KMS-11 (cell line): Measurements from ENCODE around the gene SLC35A3.
"Not testable (repeated sequence)": the region's sequence is repeated elsewhere in the genome, so short reads cannot be mapped to it uniquely, and the experiment has no call there.

ENCODE experiments used
- H2AFZ ChIP-seq: fragments of 200-600 bp; sonication (generic); 2 replicates; pipeline ENCODE4 v1.6.1; 2016; ENCODE audit warnings: antibody characterized with exemption, mixed run types, low read depth
- H3K27ac ChIP-seq: fragments of 200-600 bp; sonication (generic); 2 replicates; pipeline ENCODE4 v1.6.1; 2016; ENCODE audit warnings: mild to moderate bottlenecking, mixed run types
- H3K27me3 ChIP-seq: fragments of 200-600 bp; sonication (generic); 2 replicates; pipeline ENCODE4 v1.6.1; 2017; ENCODE audit warnings: mild to moderate bottlenecking, low read depth, mixed run types, moderate library complexity; ENCODE audit not compliant: insufficient read depth
- H3K36me3 ChIP-seq: fragments of 200-600 bp; sonication (generic); 2 replicates; pipeline ENCODE4 v1.6.1; 2017; ENCODE audit warnings: mild to moderate bottlenecking, mixed run types; ENCODE audit not compliant: insufficient read depth
- H3K4me1 ChIP-seq: fragments of 200-600 bp; sonication (generic); 2 replicates; pipeline ENCODE4 v1.6.1; 2016; ENCODE audit warnings: mild to moderate bottlenecking, low read depth, mixed run types; ENCODE audit not compliant: poor library complexity, severe bottlenecking
- H3K4me2 ChIP-seq: fragments of 200-600 bp; sonication (generic); 2 replicates; pipeline ENCODE4 v1.7.0; 2016; ENCODE audit warnings: mild to moderate bottlenecking, mixed run types
- H3K4me3 ChIP-seq: fragments of 200-600 bp; sonication (generic); IDR thresholded peaks from 2 replicates; pipeline ENCODE4 v1.6.1; 2017; ENCODE audit warnings: low read depth, low read length, mixed read lengths; ENCODE audit not compliant: insufficient read depth
- H3K79me2 ChIP-seq: fragments of 200-600 bp; sonication (generic); 2 replicates; pipeline ENCODE4 v1.6.1; 2016; ENCODE audit warnings: low read depth, mixed run types; ENCODE audit not compliant: insufficient read depth
- H3K9ac ChIP-seq: fragments of 200-600 bp; sonication (generic); 2 replicates; pipeline ENCODE4 v1.6.1; 2016; ENCODE audit warnings: mild to moderate bottlenecking, mixed run types
- H4K20me1 ChIP-seq: fragments of 200-600 bp; sonication (generic); 2 replicates; pipeline ENCODE4 v1.6.1; 2016; ENCODE audit warnings: mild to moderate bottlenecking, mixed run types; ENCODE audit not compliant: insufficient read depth
- TF ChIP-seq, protein P1 (sequence below): fragments of 200-600 bp; sonication (generic); conservative IDR thresholded peaks from 2 replicates; pipeline ENCODE4 v1.6.1; 2017; ENCODE audit warnings: low read depth, mild to moderate bottlenecking, antibody characterized with exemption, low read length, moderate library complexity, mixed read lengths

Gene SLC35A3

DNA sequence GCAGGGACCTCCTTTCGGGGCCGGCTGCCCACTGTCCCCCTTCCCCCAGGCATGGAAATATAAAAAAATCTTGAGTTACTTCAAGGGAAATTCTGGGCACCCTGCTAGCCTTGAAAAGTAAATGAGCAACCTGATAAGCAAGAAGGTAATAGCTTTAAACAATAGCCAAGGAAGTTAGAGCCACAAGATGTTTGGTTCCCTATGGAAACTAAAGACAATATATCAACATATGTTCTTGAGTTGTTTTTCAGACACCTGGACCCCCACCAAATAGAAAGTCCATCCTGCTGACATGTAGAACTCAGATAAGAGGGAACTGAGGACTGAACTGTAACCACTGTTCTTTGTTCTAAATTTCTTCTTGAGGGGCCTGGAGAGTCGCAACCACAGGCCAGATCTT is 19.3 kb upstream of the SLC35A3 start:
- H3K27me3 ChIP-seq, result no peaks in the 10 kb centered on the region
- no peak overlapping the region for H3K27ac ChIP-seq
- H3K9ac ChIP-seq, result no peak overlapping the region
- H2AFZ ChIP-seq, result no peak overlapping the region
- no peak overlapping the region for H3K4me2 ChIP-seq
- H3K4me1 ChIP-seq, result no peaks in the 10 kb centered on the region
- no peaks in the 10 kb centered on the region for H3K36me3 ChIP-seq
- H4K20me1 ChIP-seq, result no peaks in the 10 kb centered on the region
- TF ChIP-seq, protein P1, sequence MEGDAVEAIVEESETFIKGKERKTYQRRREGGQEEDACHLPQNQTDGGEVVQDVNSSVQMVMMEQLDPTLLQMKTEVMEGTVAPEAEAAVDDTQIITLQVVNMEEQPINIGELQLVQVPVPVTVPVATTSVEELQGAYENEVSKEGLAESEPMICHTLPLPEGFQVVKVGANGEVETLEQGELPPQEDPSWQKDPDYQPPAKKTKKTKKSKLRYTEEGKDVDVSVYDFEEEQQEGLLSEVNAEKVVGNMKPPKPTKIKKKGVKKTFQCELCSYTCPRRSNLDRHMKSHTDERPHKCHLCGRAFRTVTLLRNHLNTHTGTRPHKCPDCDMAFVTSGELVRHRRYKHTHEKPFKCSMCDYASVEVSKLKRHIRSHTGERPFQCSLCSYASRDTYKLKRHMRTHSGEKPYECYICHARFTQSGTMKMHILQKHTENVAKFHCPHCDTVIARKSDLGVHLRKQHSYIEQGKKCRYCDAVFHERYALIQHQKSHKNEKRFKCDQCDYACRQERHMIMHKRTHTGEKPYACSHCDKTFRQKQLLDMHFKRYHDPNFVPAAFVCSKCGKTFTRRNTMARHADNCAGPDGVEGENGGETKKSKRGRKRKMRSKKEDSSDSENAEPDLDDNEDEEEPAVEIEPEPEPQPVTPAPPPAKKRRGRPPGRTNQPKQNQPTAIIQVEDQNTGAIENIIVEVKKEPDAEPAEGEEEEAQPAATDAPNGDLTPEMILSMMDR, result no peak
- H3K79me2 ChIP-seq, result no peaks in the 10 kb centered on the region
- no peak overlapping the region for H3K4me3 ChIP-seq

DNA sequence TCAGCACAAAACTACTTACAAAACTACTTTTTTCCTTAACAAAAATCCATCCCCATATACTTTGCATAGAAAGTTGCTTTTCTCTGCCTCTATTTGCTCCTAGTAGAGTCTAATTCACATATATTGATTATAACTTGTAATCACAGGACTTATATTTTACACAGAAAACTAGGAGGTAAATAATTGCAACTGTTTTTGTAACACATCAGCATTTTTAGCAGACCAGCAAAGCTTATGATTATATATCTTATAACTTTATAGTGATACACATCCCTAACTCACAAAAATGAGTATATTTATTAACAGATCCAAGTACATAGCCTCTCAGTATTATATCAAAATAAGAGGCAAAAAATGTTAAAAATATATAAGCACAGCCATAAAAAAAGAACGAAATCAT is 17.3 kb upstream of the SLC35A3 start:
- no peak overlapping the region for H2AFZ ChIP-seq
- no peak overlapping the region for H3K27ac ChIP-seq
- H3K36me3 ChIP-seq, result no peaks in the 10 kb centered on the region
- H3K79me2 ChIP-seq, result no peaks in the 10 kb centered on the region
- H3K9ac ChIP-seq, result no peak overlapping the region
- TF ChIP-seq, protein P1, result no peak
- H4K20me1 ChIP-seq, result no peaks in the 10 kb centered on the region
- H3K4me2 ChIP-seq, result no peak overlapping the region
- no peaks in the 10 kb centered on the region for H3K27me3 ChIP-seq
- no peak overlapping the region for H3K4me3 ChIP-seq
- H3K4me1 ChIP-seq, result no peaks in the 10 kb centered on the region

DNA sequence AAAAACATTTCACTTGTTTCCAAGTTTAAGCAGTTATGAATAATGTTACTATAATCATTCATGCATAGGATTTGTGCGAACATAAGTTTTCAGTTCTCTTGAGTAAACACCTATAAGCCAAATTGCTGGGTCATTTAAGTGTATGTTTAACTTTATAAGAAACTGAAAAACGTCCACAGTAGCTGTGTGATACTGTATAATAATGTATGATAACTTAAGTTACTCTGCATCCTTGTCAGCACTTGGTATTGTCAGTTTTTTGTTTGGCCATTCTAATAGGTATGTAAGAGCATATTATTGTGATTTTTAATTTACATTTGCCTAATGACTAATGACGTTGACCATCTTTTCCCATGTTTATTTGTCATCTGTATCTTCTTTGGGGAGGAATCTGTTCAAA is 14.4 kb upstream of the SLC35A3 start:
- Histone ChIP-seq H3K4me3 (no peak overlapping the region), H3K36me3 (no peaks in the 10 kb centered on the region), H3K4me2 (no peak overlapping the region), H4K20me1 (no peaks in the 10 kb centered on the region), H3K4me1 (no peaks in the 10 kb centered on the region), H3K79me2 (no peaks in the 10 kb centered on the region), H3K9ac (no peak overlapping the region), H3K27ac (no peak overlapping the region), H2AFZ (no peak overlapping the region), H3K27me3 (no peaks in the 10 kb centered on the region)
- TF ChIP-seq, protein P1, result no peak

DNA sequence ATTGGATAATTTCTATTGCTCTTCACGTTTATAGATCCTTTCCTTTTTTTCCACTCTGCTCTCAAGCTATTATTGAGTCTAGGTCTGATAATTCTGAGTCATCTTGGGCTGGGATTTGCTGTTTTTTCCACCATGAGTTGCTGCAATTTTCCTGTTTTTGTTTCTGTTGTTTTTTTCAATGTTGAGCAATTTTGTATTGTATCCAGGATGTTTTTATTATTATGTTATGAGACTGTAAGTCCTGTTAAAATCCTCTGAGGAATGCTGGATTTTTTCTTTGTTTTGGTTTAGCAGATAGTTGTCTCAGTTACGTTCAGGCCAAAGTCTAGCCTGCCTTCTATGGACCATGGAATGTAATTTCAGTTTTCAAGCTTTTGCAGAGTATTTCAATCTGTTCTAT is 13.0 kb upstream of the SLC35A3 start:
- Histone ChIP-seq H3K4me1 (no peaks in the 10 kb centered on the region), H2AFZ (no peak overlapping the region), H3K79me2 (no peaks in the 10 kb centered on the region), H3K4me3 (no peak overlapping the region), H3K9ac (no peak overlapping the region), H3K36me3 (no peaks in the 10 kb centered on the region), H3K4me2 (no peak overlapping the region), H4K20me1 (no peaks in the 10 kb centered on the region), H3K27ac (no peak overlapping the region), H3K27me3 (no peaks in the 10 kb centered on the region)
- TF ChIP-seq, protein P1, result no peak

DNA sequence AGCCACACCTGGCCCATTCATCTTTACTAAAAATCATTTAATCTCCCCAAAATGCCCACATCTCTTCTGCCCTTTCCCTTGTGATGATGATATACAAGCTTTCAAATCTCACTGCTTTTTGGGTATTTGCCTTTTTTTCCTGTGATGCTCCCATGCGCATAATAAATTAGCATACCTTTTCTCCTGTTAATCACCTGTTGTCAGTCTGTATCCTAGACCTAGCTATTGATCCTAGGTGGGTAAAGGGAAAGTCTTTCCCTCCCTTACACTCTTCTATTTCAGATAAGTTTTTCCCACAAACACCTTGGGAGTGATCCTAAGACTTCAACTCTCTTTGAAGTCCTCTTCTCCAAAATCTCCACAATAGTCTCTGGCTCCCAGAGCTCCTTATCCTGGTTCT is 12.0 kb upstream of the SLC35A3 start:
- Histone ChIP-seq H3K4me1 (no peaks in the 10 kb centered on the region), H2AFZ (no peak overlapping the region), H3K27ac (no peak overlapping the region), H3K27me3 (no peaks in the 10 kb centered on the region), H3K79me2 (no peaks in the 10 kb centered on the region), H3K4me3 (no peak overlapping the region), H3K36me3 (no peaks in the 10 kb centered on the region), H4K20me1 (no peaks in the 10 kb centered on the region), H3K9ac (no peak overlapping the region), H3K4me2 (no peak overlapping the region)
- TF ChIP-seq, protein P1, result no peak

DNA sequence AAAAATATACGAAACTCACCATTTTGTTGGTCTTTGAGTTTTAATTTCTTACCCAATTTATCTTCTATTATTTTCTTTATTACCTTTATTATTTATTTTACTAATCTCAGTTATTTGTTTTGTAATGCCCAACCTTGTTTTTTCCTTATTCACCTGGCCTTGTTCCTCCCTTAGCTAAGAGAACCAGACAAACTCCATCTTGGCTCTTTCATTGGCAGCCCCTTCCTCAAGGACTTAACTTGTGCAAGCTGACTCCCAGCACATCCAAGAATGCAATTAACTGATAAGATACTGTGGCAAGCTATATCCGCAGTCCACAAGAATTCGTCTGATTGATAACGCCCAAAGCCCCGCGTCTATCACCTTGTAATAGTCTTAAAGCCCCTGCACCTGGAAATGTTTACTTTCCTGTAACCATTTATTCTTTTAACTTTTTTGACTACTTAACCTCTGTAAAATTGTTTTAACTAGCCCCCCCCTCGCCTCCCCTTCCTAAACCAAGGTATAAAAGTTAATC is 10.5 kb upstream of the SLC35A3 start:
- H3K36me3 ChIP-seq, H3K4me1 ChIP-seq: not testable (repeated sequence)

More for the DNA sequence above, 10.5 kb upstream of the SLC35A3 start:
- H3K27me3 ChIP-seq, H3K79me2 ChIP-seq, H3K9ac ChIP-seq, H3K4me3 ChIP-seq, H3K4me2 ChIP-seq, H3K27ac ChIP-seq, H2AFZ ChIP-seq, H4K20me1 ChIP-seq: not testable (repeated sequence)
